Germinal center (tissue), 1 donor: ENCODE results near the gene PMP22.
"Not testable (repeated sequence)": the region's sequence is repeated elsewhere in the genome, so short reads cannot be mapped to it uniquely, and the experiment has no call there.

Experiments used
- DNase-seq: peaks from one replicate; pipeline ENCODE4 v3.0.0; 2012; ENCODE audit warnings: mixed read lengths, low spot score

Gene PMP22

GRCh38 chr17:15255713-15256454 is 9.2 kb downstream of the PMP22 start:
- no peak for DNase-seq

GRCh38 chr17:15250135-15250860 is 14.8 kb downstream of the PMP22 start:
- no peak for DNase-seq

DNA sequence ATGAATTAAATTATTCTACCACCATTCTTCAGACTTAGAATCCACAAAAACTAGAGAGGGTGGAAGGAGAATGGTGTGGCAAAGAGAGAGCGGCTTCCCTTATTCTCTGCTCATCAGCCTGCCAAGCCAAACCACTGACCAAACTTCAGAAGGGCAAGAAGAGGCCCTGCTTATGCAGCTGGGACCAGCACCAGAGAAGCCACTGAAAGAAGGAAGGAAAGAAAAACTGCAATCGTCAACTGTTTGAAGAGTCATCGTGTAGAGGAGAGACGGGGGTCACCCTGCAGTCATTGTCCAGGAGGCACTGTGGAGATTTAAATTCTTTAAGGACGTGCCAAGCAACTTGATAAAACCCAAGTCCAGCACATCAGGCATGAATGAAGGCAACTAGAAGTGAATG is 15.6 kb downstream of the PMP22 start:
- no peak for DNase-seq

DNA sequence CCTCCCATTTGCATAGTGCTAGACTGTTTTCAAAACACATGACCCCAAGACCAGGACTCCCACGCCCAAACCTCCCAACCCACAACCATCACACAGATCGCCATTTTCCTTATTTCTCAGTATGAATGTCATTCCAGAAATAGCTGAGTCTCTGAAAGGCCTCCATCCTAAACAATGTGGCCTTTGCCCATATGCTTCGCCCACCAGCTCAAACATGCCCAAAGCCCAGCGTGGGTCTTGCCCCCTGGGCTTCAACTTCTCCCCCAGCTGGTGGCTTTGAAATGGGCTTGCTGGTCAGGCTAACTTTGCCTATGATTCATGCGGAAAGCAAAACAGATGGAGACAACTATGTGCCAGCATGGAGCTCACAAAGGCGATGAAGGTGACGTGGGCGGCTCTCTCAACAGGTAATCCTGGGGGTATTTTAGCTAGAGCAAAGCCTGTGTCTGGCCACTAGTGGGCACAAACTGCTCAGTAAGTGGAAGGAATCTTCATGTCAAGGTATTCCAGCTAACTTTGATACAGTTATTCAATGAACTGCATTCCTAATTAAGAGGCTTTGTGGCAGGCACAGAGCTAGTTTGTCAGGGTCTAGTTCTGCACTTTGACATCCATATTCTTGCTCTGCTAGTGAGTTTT is 17.1 kb downstream of the PMP22 start:
- DNase-seq = no peak

- DNase-seq = no peak
Observed at GRCh38 chr17:15245054-15245453, 20.1 kb downstream of the PMP22 start.

DNA sequence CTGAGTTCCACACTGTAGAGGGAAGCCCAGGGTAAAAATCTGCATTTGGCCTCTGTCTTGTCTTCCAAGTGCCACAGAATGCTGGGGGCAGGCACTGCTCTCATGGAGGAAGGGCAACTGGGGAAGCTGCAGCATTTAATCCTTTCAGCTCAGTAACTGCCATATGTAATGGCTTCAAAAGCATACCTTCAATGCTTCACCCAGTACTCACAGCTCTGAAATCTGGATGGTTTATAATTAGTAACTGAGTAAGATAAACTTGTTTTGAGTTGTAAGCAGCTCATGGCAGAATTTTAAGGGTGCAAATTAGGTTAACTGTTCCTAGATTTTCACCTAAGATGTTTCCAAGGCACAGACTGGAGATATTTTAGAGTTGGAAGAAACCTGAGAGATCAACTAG is 24.5 kb downstream of the PMP22 start:
- no peak for DNase-seq

DNA sequence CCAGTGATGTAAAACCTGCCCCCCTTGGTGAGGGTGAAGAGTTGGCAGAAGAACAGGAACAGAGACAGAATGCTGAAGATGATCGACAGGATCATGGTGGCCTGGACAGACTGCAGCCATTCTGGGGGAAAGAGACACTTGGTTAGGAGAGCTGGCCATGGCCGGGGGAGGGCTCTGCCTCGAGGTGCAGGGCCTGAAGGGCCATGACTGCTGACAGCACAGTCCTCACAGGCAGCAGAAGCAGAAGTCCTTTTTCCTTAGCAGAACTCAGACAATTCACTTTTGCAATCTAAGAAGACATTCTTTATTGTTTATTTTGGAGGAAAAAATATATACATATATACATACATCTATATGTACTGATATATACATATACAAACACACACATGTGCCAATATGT is 25.6 kb downstream of the PMP22 start:
- DNase-seq = no peak

- DNase-seq = no peak
Observed at GRCh38 chr17:15238676-15239422, 26.3 kb downstream of the PMP22 start.

DNA sequence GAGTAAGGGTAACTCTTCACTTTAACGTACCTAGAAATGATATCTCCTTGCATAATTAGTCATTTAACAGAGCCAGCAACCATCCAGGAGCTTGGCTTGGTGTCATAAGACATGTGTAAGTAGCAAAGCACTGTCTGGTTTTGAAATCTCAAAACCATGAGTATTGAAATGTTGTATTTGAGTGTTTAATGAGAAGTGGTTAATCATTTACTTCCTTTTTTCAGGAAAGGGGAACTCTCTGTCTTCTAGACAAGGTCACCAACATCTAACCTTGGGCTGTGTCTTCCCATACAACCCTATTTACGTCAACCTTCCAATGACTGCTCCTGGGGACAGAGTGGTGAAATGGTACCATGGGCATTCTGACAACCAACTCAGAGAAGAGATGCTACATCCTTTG is 27.1 kb downstream of the PMP22 start:
- DNase-seq = no peak

DNA sequence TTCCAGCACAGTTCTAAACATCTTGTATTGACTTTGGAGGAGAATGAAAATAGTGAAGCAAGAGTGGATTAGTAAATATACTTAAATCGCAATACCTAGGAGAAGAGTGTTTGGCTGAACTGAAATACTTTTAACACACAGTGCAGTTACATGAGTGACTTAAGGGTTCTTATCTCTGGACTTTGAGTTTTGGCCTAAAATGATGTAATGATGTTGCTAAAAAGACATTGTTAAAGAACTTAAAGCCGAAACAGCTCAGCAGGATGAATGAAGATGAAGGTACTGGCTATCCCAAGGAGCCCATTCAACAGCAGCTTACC is 28.1 kb downstream of the PMP22 start:
- DNase-seq = no peak

- DNase-seq = no peak
Observed at GRCh38 chr17:15236281-15237105, 28.6 kb downstream of the PMP22 start.

DNA sequence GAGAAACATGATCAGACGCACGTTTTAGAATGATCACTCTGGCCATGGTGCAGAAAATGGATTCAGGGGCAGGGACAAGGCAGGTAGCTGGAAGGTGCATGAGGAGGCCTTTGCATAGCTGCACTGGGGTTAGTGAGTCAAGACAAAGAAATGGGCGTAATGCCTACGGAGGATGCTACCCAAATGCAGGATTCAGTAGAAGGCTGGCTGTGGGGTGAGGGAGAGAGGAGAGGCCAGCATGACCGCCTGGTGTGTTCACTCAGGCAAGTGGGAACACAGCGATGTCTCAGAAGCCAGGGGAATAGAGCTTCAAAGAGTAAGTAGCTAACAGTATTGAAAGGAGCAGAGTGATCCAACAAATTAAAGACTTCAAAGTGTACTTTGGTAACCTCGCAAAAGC is 31.2 kb downstream of the PMP22 start:
- no peak for DNase-seq

DNA sequence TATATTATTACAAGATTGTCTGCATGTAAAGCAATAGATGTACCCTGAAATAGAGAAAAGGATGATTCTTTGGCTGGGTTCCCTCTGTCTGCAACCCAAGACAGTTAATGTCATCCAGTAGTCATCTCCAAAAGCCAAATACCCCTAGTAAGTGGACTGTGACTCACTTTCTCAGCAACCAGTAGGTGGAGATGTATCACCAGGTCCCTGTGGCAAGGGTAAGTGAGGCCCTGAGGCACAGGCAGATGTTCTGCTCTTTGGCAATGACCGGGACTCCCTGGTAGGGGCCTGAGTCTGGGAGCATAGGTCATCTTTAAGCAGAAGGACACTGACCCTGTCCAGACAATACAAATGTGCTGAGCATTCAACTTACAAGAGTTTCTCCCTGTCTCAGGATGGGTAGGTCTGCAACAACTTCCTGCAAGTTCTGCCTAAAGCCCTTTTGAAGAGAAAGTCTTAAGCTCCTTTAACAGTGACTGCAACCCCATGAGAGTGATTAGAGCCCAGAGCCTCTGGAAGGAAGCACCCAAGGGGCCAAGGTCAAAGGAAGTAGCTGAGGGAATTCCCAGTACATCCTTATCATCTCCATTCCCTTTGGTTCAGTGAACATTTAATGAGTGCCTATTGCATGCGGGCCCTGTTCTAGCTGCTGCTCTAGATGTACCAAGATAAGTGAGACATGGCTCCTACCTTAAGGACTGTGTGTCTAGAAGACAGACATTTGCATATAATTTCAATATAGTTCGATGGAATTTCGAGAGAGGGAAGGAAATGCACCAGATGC is 31.9 kb downstream of the PMP22 start:
- no peak for DNase-seq

DNA sequence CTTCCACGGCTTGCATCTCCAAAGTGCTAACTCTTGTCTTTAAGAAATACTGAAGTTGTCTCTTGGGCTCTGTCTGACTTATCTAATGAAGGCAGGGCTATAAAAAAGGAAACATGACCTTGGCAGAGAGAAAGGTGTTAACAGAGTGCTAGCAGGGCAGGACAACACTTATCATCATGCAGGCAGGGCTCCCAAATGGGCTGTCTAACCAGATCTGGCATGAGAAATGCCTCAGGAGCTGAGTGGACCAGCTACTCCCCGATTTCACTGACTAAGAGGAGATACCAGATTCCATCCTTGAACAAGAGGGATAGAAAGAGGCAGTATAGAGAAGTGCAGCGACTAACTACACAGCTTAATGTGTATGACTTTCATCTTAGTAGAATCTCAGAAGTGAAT is 32.6 kb downstream of the PMP22 start:
- no peak for DNase-seq

GRCh38 chr17:15231851-15232516 is 33.1 kb downstream of the PMP22 start:
- no peak for DNase-seq

GRCh38 chr17:15230866-15231265 is 34.3 kb downstream of the PMP22 start:
- DNase-seq = no peak

DNA sequence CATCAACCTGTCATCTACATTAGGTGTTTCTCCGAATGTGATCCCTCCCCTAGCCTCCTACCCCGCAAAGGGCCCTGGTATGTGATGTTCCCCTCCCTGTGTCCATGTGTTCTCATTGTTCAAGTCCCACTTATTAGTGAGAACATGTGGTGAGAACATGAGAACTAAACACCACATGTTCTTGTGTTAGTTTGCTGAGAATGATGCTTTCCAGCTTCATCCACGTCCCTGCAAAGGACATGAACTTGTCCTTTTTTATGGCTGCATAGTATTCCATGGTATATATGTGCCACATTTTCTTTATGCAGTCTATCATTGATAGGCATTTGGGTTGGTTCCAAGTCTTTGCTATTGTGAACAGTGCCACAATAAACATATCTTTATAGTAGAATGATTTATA is 43.3 kb downstream of the PMP22 start:
- not testable (repeated sequence) for DNase-seq

DNA sequence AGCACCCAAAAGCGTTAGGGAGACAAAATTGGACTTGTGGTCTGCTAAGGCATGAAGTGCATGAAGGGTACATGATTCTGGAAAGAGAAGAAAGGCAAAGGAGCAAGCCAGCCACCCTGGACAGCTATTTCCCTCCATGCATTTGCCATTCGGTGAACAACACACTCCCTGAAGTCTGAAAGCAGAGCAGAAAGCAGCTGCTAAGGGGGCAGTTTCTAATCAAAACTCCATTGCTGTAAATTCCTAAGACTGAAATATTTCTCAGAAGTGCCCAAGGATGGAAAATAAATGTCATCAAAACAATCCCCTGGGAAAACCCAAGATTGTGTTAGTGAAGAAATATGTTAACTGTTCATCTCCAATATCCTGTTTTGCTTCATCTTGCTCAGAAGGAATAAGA is 44.3 kb downstream of the PMP22 start:
- no peak for DNase-seq

DNA sequence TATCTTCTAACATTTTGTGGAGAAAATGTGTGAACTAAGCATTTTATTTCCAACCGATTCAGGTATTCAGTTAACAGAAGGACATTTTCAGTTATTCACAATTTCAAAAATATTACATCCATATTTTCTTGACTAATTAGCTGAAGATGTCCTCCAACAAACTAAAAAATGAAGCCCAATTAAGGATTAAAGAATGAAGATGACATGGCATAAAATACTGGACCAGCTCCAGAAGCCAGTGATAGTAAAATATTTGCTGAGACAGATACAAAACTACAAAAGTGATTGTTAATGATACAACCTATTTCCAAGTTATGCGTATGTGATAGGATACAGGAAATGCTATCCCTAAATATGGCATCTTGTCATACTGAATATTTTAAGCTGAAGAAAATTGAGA is 48.6 kb downstream of the PMP22 start:
- no peak for DNase-seq

- no peak for DNase-seq
Observed at GRCh38 chr17:15213381-15214087, 51.6 kb downstream of the PMP22 start.
